ENCODE results near the gene FUT3. TPM values are rescaled to one million over a fixed set of nuclear protein-coding genes. Genes with fewer than 3 reads are reported as not detected.

The FUT3 gene
- 100 to 1,000 TPM; 260 to 272 TPM for total RNA-seq

DNA sequence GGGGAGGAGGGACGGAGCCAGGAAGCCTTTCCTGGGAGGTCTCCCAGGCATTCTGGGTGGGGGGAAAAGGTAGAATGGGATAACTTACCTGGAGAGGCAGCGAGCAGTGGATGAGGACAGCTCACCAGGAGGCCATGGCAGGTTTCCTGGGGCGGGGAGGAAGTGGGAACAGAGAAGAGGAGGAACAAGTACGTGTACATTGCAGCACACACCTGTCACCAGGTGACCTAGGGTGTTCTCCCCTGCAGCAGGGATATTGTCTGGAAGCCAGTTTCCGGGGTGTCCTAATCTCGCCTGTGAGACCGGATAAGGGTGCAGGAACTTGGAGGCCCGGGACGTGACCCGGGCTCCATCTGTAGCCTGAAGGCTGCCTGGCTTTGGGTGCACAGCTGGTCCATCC lies at the start of gene FUT3:
Gene FUT3, minus strand, starts transcription at position 148 of the 400 bp plus-strand sequence.
- H3K4me3 ChIP-seq: peak within 1 kb of the TSS; percentile 31
- no peaks in the 10 kb centered on the region for H3K36me3 ChIP-seq
- TF ChIP-seq, protein P1, sequence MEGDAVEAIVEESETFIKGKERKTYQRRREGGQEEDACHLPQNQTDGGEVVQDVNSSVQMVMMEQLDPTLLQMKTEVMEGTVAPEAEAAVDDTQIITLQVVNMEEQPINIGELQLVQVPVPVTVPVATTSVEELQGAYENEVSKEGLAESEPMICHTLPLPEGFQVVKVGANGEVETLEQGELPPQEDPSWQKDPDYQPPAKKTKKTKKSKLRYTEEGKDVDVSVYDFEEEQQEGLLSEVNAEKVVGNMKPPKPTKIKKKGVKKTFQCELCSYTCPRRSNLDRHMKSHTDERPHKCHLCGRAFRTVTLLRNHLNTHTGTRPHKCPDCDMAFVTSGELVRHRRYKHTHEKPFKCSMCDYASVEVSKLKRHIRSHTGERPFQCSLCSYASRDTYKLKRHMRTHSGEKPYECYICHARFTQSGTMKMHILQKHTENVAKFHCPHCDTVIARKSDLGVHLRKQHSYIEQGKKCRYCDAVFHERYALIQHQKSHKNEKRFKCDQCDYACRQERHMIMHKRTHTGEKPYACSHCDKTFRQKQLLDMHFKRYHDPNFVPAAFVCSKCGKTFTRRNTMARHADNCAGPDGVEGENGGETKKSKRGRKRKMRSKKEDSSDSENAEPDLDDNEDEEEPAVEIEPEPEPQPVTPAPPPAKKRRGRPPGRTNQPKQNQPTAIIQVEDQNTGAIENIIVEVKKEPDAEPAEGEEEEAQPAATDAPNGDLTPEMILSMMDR (IDR thresholded peaks at IDR 0.05): no peak
- DNase-seq: peak; percentile 87
- H3K4me1 ChIP-seq: no peaks in the 10 kb centered on the region
- intact Hi-C loops (cut with DNase I): no loop called here
- peak within 1 kb of the TSS; percentile 75 for H3K27ac ChIP-seq
- H3K27me3 ChIP-seq: no peaks in the 10 kb centered on the region
- H3K9me3 ChIP-seq: no peaks in the 10 kb centered on the region
- H3K9ac ChIP-seq (ENCODE audit: low read depth in 2 of 2, low read length in 2 of 2): peak within 1 kb of the TSS; percentile 76 to 84

DNA sequence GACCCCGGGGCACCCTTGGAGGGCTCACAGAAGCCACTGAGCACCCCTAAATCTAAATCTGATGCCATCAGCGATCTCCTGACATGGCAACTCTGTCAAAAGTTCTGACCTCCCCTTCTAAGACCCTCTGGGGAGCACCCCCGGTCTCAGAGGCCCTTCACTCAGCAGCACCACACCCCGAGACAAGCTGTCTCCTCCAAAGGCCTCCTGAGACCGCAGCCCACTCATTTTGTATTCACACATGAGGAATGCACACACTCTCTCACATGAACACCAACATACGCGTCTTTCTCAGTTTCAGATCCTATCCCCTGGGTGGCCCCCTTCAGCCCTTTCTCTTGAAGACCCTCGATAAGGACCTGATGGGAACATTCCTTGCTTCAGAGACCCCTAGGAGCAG lies 49.7 kb upstream of the FUT3 start:
- intact Hi-C loops (cut with DNase I): loop anchor here (10.0 kb wide), 1 partner anchor 64 kb away; no protein-coding TSS in a partner anchor
- Histone ChIP-seq H3K9me3 (no peaks in the 10 kb centered on the region), H3K4me1 (peaks cover 10% of the 10 kb centered on the region), H3K27ac (no peak overlapping the region), H3K27me3 (no peaks in the 10 kb centered on the region), H3K4me3 (no peak overlapping the region), H3K9ac (ENCODE audit: low read depth in 2 of 2, low read length in 2 of 2) (no peak overlapping the region), H3K36me3 (no peaks in the 10 kb centered on the region)
- TF ChIP-seq, protein P1 (IDR thresholded peaks at IDR 0.05): no peak
- DNase-seq: no peak

DNA sequence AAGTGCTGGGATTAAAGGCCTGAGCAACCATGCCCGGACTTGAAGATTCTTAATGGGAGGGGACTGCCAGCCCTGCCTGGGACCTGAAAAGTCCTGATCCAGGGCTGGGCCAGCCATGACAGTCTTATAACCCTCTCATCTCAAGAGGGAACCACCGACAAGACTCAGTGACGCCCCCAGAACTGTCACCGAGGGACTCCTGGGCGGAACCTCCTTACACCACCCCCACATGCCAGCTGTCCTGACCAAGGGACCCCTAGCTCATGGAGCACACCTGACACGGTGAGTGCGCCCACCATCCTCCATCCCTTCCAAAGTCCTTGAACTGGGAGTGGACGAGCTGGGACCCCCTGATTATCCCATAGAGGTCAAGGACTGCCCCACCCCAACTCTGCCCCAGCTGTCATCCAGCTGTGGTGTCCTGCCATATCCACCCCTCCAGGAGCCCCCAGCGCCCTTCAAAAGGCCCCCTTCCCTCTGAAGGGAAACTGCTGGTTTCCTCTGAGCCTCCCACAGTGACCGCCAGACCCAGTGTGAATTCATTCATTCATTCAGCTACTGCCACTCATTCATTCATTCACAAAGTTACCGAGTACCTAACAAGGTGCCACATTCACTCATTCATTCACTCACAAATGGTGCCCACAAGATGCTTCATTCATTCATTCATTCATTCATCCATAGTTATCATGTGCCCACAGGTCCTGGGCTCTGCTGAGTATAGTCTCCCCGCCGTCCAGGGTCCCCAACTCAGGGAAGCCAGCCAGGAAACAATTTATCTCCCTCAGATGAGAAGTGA lies 48.7 kb upstream of the FUT3 start:
- Histone ChIP-seq H3K4me1 (peaks cover 10% of the 10 kb centered on the region), H3K9ac (ENCODE audit: low read depth in 2 of 2, low read length in 2 of 2) (no peak overlapping the region), H3K27ac (no peak overlapping the region), H3K36me3 (no peaks in the 10 kb centered on the region), H3K4me3 (no peak overlapping the region), H3K9me3 (no peaks in the 10 kb centered on the region), H3K27me3 (no peaks in the 10 kb centered on the region)
- no peak for DNase-seq
- intact Hi-C loops (cut with DNase I): loop anchor here (10.0 kb wide), 1 partner anchor 65 kb away; no protein-coding TSS in a partner anchor
- TF ChIP-seq, protein P1 (IDR thresholded peaks at IDR 0.05): no peak

DNA sequence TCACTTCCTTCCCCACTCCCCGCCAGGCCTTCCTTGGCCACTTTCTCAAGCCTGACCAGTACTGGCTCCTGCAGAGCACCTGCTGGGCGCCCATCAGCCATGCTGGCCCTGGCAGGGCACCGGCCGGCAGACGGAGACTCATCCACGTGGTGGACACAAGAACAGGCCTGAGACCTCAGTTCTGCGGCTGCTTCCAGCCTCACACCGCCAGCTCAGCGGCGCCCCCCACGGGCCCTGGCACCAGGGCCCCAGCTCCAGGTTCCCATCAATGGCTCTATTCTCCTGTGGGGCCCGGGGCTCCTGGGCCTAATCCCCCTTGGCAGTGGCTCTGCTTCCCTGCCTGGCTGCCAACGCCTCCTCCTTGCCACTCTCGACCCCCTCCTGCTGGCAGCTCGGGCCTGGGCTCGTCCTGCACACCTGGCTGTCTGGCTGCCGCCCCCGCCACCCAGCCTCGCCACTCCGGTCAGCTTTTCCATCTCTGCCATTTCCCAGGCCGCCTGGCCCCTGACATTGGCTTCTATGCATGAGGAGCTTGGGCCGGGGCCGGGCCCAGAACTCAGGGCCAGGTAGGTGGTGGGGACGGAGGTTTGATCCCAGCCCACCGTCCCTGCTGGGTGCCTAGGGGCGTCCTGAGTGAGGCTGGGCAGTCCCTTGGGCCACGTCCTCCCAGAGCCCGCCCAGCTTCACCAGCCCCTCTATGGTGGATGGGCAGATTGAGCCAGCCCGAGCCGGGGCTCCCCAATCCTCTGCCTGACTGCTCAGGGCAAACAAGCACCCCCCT lies 46.1 kb upstream of the FUT3 start:
- TF ChIP-seq, protein P1 (IDR thresholded peaks at IDR 0.05): no peak
- Histone ChIP-seq H3K9me3 (no peaks in the 10 kb centered on the region), H3K4me1 (peaks cover 5% of the 10 kb centered on the region), H3K4me3 (no peak overlapping the region), H3K36me3 (no peaks in the 10 kb centered on the region), H3K9ac (ENCODE audit: low read depth in 2 of 2, low read length in 2 of 2) (no peak overlapping the region), H3K27me3 (no peaks in the 10 kb centered on the region), H3K27ac (no peak overlapping the region)
- intact Hi-C loops (cut with DNase I): no loop called here
- no peak for DNase-seq

DNA sequence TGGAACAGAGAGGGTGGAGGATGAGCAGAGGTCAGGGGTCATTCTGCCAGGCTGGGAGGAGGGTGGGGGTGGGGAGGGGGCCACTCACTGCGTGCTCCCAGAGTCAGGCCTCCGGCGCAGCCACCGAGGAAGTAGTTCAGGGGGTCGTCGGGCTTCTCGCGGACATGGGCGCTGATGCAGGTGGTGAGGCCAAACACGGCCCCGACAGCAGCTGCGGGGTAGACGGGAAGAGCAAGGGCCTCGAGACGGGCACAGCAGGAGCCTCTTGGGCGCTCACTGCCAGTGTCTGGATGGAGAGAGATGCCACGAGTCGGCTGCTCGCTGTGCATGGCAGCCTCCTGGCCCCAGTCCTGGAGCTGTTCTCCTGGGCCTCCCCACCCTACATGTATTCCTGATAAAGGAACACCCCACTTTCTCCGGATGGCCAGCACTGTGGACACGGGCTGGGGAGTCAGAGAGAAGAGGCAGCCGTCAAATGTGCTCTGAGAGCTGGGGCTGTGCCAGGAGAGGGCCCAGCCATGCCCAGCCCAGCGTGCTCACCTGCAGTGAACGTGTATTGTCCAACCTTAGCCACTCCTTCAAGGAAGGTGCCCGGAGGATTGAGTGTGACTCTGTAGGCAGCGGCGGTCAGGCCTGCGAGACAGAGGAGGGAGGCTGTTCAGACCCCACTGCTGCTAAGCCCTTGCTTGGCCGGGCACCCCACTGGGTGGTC lies 45.3 kb upstream of the FUT3 start:
- no peak overlapping the region for H3K9ac ChIP-seq (ENCODE audit: low read depth in 2 of 2, low read length in 2 of 2)
- no peak overlapping the region for H3K4me3 ChIP-seq
- H3K36me3 ChIP-seq: no peaks in the 10 kb centered on the region
- H3K27me3 ChIP-seq: peaks cover 4% of the 10 kb centered on the region
- no peaks in the 10 kb centered on the region for H3K4me1 ChIP-seq
- no peak for DNase-seq
- H3K27ac ChIP-seq: no peak overlapping the region
- TF ChIP-seq, protein P1 (IDR thresholded peaks at IDR 0.05): no peak
- no peaks in the 10 kb centered on the region for H3K9me3 ChIP-seq
- intact Hi-C loops (cut with DNase I): no loop called here

All from colonic mucosa (tissue), 4 donors.